IMR-90 (cell line): ENCODE data around the gene ARHGAP23. TPM values are rescaled to one million over a fixed set of nuclear protein-coding genes. Genes with fewer than 3 reads are reported as not detected.

Experiments
- ATAC-seq: fragments of 200-7000 bp; cut with Tn5 transposase; 2 replicates; pipeline ENCODE4 v1.9.1; 2020; ENCODE audit warnings: low read depth, mild to moderate bottlenecking, moderate library complexity
- BruUV-seq: library from RNA; stranded (reverse); fragments of 400-500 nt; replicated peaks from 2 replicates; lab custom pipeline; 2021; lab: Mats Ljungman, UMichigan
- CTCF ChIA-PET: fragments of 300-600 bp; formaldehyde crosslinking; extraction: SDS; loops from one replicate; lab custom pipeline; 2021; ENCODE audit warnings: antibody characterized with exemption; lab: Yijun Ruan, JAX
- POLR2A ChIA-PET: fragments of 300-600 bp; sonication (Branson Sonifier 250); formaldehyde crosslinking; loops from one replicate; lab custom pipeline; 2022; ENCODE audit warnings: antibody characterized with exemption; ENCODE audit not compliant: unreplicated experiment; lab: Charles Lee
- DNase-seq: peaks from one replicate; pipeline ENCODE4 v3.0.0; 2013
- H2AFZ ChIP-seq: replicated peaks from 2 replicates; pipeline ENCODE3; 2013; ENCODE audit warnings: low read length, mild to moderate bottlenecking; ENCODE audit not compliant: poor library complexity
- H2AK5ac ChIP-seq: 2 replicates; pipeline ENCODE4 v1.6.1; 2013; ENCODE audit warnings: low read depth, low read length, inconsistent platforms
- H2AK9ac ChIP-seq: replicated peaks from 2 replicates; pipeline ENCODE3; 2013; ENCODE audit warnings: mild to moderate bottlenecking, low read depth, low read length, moderate library complexity; ENCODE audit not compliant: poor library complexity
- H2BK120ac ChIP-seq: 2 replicates; pipeline ENCODE4 v1.6.1; 2013; ENCODE audit warnings: low read depth, low read length, inconsistent platforms
- H2BK15ac ChIP-seq: 3 replicates; pipeline ENCODE4 v1.6.1; 2013; ENCODE audit warnings: low read depth, low read length, inconsistent platforms
- H2BK20ac ChIP-seq: 2 replicates; pipeline ENCODE4 v1.6.1; 2013; ENCODE audit warnings: low read depth, mild to moderate bottlenecking, inconsistent platforms, low read length, moderate library complexity
- H2BK5ac ChIP-seq: 2 replicates; pipeline ENCODE4 v1.6.1; 2013; ENCODE audit warnings: mild to moderate bottlenecking, low read depth, low read length, inconsistent platforms; ENCODE audit not compliant: poor library complexity, severe bottlenecking
- H3K14ac ChIP-seq: replicated peaks from 2 replicates; pipeline ENCODE4 v1.6.1; 2013; ENCODE audit warnings: low read depth, low read length, inconsistent platforms
- H3K18ac ChIP-seq: 2 replicates; pipeline ENCODE4 v1.6.1; 2013; ENCODE audit warnings: low read depth, low read length, control low read depth
- H3K23ac ChIP-seq: 2 replicates; pipeline ENCODE4 v1.6.1; 2013; ENCODE audit warnings: low read depth, low read length, inconsistent platforms
- H3K27ac ChIP-seq: 2 replicates; pipeline ENCODE4 v1.5.1; 2013; ENCODE audit warnings: mild to moderate bottlenecking, control low read depth, low read length; ENCODE audit not compliant: insufficient read depth
- H3K27me3 ChIP-seq: 2 replicates; pipeline ENCODE4 v1.6.1; 2013; ENCODE audit warnings: low read length; ENCODE audit not compliant: control insufficient read depth, insufficient read depth
- H3K36me3 ChIP-seq: 2 replicates; pipeline ENCODE4 v1.6.1; 2013; ENCODE audit warnings: low read length, mixed read lengths; ENCODE audit not compliant: control insufficient read depth, insufficient read depth
- H3K4ac ChIP-seq: 2 replicates; pipeline ENCODE4 v1.6.1; 2013; ENCODE audit warnings: low read depth, low read length, inconsistent platforms
- H3K4me1 ChIP-seq: 2 replicates; pipeline ENCODE4 v1.6.1; 2013; ENCODE audit warnings: low read length, mixed read lengths; ENCODE audit not compliant: control insufficient read depth, insufficient read depth
- H3K4me2 ChIP-seq: 2 replicates; pipeline ENCODE4 v1.6.1; 2013; ENCODE audit warnings: low read depth, mild to moderate bottlenecking, control low read depth, low read length, moderate library complexity
- H3K4me3 ChIP-seq: 2 replicates; pipeline ENCODE4 v1.5.1; 2013; ENCODE audit warnings: low read depth, mild to moderate bottlenecking, control low read depth, low read length, moderate library complexity; ENCODE audit not compliant: insufficient read depth
- H3K56ac ChIP-seq: 2 replicates; pipeline ENCODE4 v1.6.1; 2013; ENCODE audit warnings: low read length, inconsistent platforms; ENCODE audit not compliant: insufficient read depth; ENCODE audit errors: extremely low read depth
- H3K79me1 ChIP-seq, 2 experiments: 2 replicates each; pipeline ENCODE4 v1.6.1; 2013; ENCODE audit warnings: low read length in 2 of 2, inconsistent platforms in 1 of 2, low read depth in 1 of 2
- H3K9ac ChIP-seq: 2 replicates; pipeline ENCODE4 v1.6.1; 2013; ENCODE audit warnings: low read depth, low read length, control low read depth
- H3K9me1 ChIP-seq: 2 replicates; pipeline ENCODE4 v1.6.1; 2013; ENCODE audit warnings: low read length, inconsistent platforms; ENCODE audit not compliant: insufficient read depth
- H3K9me3 ChIP-seq: 2 replicates; pipeline ENCODE4 v1.6.1; 2013; ENCODE audit warnings: low read length; ENCODE audit not compliant: control insufficient read depth, insufficient read depth
- H4K20me1 ChIP-seq: 2 replicates; pipeline ENCODE4 v1.6.1; 2013; ENCODE audit warnings: low read length, inconsistent platforms; ENCODE audit not compliant: insufficient read depth
- H4K5ac ChIP-seq: 2 replicates; pipeline ENCODE4 v1.6.1; 2013; ENCODE audit warnings: mild to moderate bottlenecking, low read depth, low read length, control low read depth
- H4K8ac ChIP-seq, 2 experiments: 2 replicates each; pipeline ENCODE4 v1.6.1; 2013; ENCODE audit warnings: low read depth in 2 of 2, low read length in 2 of 2, control low read depth in 1 of 2, inconsistent platforms in 1 of 2
- H4K91ac ChIP-seq: 2 replicates; pipeline ENCODE4 v1.6.1; 2013; ENCODE audit warnings: low read depth, low read length, inconsistent platforms; ENCODE audit not compliant: insufficient read depth
- CEBPB ChIP-seq: IDR thresholded peaks from 2 replicates; pipeline ENCODE4 v1.6.1; 2012; ENCODE audit warnings: low read depth, low read length, improper control_type of control experiment
- MAZ ChIP-seq: IDR thresholded peaks from 2 replicates; pipeline ENCODE4 v1.6.1; 2012; ENCODE audit warnings: low read depth, mild to moderate bottlenecking, low read length, improper control_type of control experiment, moderate library complexity, borderline replicate concordance
- WGBS, 2 experiments: methylation state at CpG; one replicate each; pipeline versions ENCODE4 v1.1.5 to v1.1.7; 2013; ENCODE audit warnings: missing lambda C conversion rate in 2 of 2; ENCODE audit not compliant: insufficient read length in 1 of 2; ENCODE audit errors: extremely low coverage in 2 of 2; 5-methylcytosine and 5-hydroxymethylcytosine counted together
- dilution Hi-C: fragments of 300-500 bp; cut with HindIII; formaldehyde crosslinking; loops from one replicate; pipeline ENCODE4 v1.14.3; 2018; ENCODE audit warnings: low sequenced_read_pairs; ENCODE audit not compliant: unreplicated experiment
- in situ Hi-C: fragments of 300-500 bp; cut with MboI; formaldehyde crosslinking; loops from 3 replicates; pipeline ENCODE4 v1.14.3; 2019; ENCODE audit warnings: low sequenced_read_pairs, inconsistent platforms, mixed read lengths
- intact Hi-C: fragments of 100-400 bp; cut with micrococcal nuclease; formaldehyde crosslinking; loops from 2 replicates; pipeline ENCODE4 v1.10.0; 2022
- polyA plus RNA-seq, 3 experiments: library from polyadenylated mRNA; depleted of rRNA; stranded (reverse); fragments of >200 nt; gene quantifications; 2 replicates each; pipeline ENCODE4 v1.2.3, GENCODE V29; 2012; ENCODE audit warnings: low replicate concordance in 1 of 3
- total RNA-seq: library from RNA; depleted of rRNA; stranded (reverse); fragments of >200 nt; gene quantifications from 2 replicates; pipeline ENCODE4 v1.2.3, GENCODE V29; 2012

The ARHGAP23 gene
- total and polyA plus RNA-seq, 2 of the 4 experiments (the other 2 are of a cell fraction) = 9.3 to 43.3 TPM

DNA sequence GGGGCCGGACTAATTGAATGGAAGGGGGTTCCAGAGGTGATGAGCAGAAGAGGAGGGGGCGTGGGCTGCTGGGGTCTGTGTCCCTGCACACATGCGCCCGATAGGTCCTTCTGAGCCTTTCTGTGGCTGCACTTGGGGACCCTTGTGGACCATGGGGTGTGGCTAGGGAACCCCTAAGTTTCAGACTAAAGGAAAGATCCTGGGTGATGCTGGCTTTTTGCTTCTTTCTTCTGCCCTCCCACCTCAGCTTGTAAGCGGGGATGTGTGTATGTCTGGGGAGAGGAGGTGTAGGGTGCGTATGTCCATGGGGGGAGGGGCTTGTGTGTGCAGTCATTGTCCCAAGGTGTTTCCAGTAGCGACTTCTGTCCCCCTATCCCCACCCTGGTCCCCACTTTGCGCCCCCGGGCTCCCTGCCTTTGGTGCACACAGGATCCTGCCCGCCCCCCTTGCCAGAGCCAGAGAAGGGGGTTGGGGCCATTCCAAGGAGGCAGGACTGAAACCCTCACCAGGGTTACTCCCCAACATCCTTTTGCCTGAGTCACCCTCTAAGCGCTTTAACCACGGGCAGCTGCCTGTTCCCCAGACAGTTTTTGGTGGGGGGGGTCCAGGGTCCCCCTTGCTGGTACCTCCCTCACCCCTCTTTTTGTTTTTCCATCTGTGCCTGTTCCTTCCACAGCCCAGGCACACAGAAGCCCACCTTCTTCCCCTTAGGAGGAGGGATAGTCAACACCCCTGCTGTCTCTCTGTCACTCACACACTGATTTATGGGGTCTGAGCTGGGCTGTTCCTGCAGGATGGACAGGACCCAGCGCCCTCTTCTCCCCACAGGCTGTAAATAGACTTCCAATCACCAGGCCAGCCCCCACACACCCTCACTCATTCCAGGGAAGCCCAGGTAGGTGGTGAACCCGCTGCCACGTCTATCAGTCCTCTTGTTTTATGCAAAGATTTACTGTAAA lies 83.2 kb downstream of the ARHGAP23 start:
- no peak overlapping the region for H2BK15ac ChIP-seq
- 75% methylated on average over 2 of the region's 15 CpGs; no CpG with 5 or more reads in 1 of the 2 experiments for WGBS, 2 experiments
- H2BK120ac ChIP-seq = no peak overlapping the region
- peak; percentile 28 for ATAC-seq
- peak; percentile 71 for DNase-seq
- no peak overlapping the region for H4K5ac ChIP-seq
- no peaks in the 10 kb centered on the region for H3K9me3 ChIP-seq
- no peak overlapping the region for H3K4ac ChIP-seq
- no peak overlapping the region for H4K91ac ChIP-seq
- ChIA-PET POLR2A (interaction anchor here (0.6 kb wide), 1 partner anchor 218 kb away, joined by 7 read pairs; no protein-coding TSS in a partner anchor), CTCF (no interaction called here)
- H3K27ac ChIP-seq = no peak overlapping the region
- intact Hi-C loops (loop anchor here (1.0 to 5.0 kb wide), 2 partner anchors 26 to 156 kb away; no protein-coding TSS in a partner anchor), dilution Hi-C loops (no loop called here), in situ Hi-C loops (no loop called here)
- no peak for TF ChIP-seq CEBPB
- TF ChIP-seq MAZ = peak; percentile 52; the same call in 1 of the 2 replicates
- H3K9ac ChIP-seq = no peak overlapping the region
- H2BK20ac ChIP-seq = no peak overlapping the region
- H3K4me2 ChIP-seq = no peak overlapping the region
- H3K14ac ChIP-seq = peak overlapping the region; percentile 25; the same call in 1 of the 2 replicates
- no peak overlapping the region for H2BK5ac ChIP-seq
- BruUV-seq = TSS peak; percentile 73
- 0 out of 2 replicates have a peak overlapping the region, but pooled peaks have one; percentile 0 for H3K23ac ChIP-seq
- H3K9me1 ChIP-seq = peaks cover 25% of the 10 kb centered on the region
- peaks cover 12% of the 10 kb centered on the region for H3K4me1 ChIP-seq
- H3K4me3 ChIP-seq = no peak overlapping the region
- H2AK5ac ChIP-seq = peak overlapping the region; percentile 1; the same call in 1 of the 2 replicates
- peaks cover 52% of the 10 kb centered on the region for H4K20me1 ChIP-seq
- peak overlapping the region; percentile 75 for H2AK9ac ChIP-seq
- peaks cover 13% of the 10 kb centered on the region for H3K36me3 ChIP-seq
- H3K18ac ChIP-seq = no peak overlapping the region
- H3K56ac ChIP-seq = no peak overlapping the region
- H4K8ac ChIP-seq = 0 out of 4 replicates have a peak overlapping the region, but pooled peaks of 1 of the 2 experiments have one; percentile 22
- H2AFZ ChIP-seq = peak overlapping the region; percentile 54
- no peaks in the 10 kb centered on the region for H3K27me3 ChIP-seq
- peaks cover 0 to 34% of the 10 kb centered on the region in 2 experiments; a peak in 2 of 4 replicates for H3K79me1 ChIP-seq
